ENCODE measurements around the gene CTSD.

- TF ChIP-seq, protein P1, sequence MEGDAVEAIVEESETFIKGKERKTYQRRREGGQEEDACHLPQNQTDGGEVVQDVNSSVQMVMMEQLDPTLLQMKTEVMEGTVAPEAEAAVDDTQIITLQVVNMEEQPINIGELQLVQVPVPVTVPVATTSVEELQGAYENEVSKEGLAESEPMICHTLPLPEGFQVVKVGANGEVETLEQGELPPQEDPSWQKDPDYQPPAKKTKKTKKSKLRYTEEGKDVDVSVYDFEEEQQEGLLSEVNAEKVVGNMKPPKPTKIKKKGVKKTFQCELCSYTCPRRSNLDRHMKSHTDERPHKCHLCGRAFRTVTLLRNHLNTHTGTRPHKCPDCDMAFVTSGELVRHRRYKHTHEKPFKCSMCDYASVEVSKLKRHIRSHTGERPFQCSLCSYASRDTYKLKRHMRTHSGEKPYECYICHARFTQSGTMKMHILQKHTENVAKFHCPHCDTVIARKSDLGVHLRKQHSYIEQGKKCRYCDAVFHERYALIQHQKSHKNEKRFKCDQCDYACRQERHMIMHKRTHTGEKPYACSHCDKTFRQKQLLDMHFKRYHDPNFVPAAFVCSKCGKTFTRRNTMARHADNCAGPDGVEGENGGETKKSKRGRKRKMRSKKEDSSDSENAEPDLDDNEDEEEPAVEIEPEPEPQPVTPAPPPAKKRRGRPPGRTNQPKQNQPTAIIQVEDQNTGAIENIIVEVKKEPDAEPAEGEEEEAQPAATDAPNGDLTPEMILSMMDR (IDR thresholded peaks at IDR 0.05), result no peak
- TF ChIP-seq EP300 (IDR thresholded peaks at IDR 0.05) (no peak), POLR2A (IDR thresholded peaks at IDR 0.05) (no peak)
Measured at GRCh38 chr11:1780700-1781592, 17.2 kb upstream of the CTSD start.
